HG02840 (cell line): ENCODE data around the gene NTN4.
"Not testable (repeated sequence)": the region's sequence is repeated elsewhere in the genome, so short reads cannot be mapped to it uniquely, and the experiment has no call there.

ENCODE experiments used
- ATAC-seq: cut with Tn5 transposase; IDR thresholded peaks from one replicate; pipeline ENCODE4 v1.9.1; 2021; ENCODE audit warnings: mild to moderate bottlenecking, moderate library complexity, moderate number of reproducible peaks; ENCODE audit not compliant: unreplicated experiment, low FRiP score

NTN4 gene

DNA sequence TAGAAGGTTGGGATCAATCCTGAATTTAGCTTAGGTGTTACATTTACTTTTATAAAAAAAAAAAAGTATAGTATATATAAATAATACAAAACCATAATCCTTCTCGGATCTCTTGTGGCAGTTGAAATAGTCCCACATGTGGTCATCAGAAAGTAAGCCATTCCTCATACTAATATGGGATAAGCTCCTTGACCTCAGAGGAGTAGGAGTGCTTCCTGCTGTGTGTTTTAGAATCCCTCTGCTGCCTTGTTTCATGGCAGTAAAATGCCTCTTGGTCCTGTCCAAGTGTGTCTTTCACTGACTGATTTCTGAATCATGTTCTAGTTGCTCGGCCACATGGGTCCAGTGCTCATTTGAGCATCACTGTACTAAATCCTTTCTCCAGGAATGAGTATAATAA lies 117.0 kb downstream of the NTN4 start:
- no peak for ATAC-seq

DNA sequence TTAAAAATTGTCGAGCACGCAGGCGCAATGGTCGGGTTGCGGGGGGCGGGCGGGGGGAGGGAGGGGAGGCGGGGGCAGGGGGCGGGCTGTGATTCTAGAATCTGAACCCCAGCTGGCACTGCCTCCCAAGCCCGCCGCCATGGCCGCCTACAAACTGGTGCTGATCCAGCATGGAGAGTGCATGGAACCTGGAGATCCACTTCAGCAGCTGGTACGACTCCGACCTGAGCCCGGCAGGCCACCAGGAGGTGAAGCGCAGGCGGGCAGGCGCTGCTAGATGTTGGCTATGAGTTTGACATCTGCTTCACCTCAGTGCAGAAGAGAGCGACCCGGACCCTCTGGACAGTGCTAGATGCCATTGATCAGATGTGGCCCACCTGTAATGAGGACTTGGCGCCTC lies 118.4 kb downstream of the NTN4 start:
- no peak for ATAC-seq

DNA sequence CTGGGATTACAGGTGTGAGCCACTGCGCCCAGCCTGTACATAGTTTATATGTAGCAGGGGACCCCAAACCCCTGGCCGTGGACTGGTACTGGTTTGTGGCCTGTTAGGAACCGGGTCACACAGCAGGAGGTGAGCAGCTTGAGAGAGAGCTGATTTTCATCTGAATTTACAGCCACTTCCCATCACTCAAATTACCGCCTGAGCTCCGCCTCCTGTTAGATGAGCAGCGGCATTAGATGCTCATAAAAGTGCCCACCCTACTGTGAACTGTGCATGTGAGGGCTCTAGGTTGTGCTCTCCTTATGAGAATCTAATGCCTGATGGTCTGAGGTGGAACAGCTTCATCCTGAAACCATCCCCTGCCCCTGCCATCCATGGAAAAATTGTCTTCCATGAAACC lies 119.3 kb downstream of the NTN4 start:
- no peak for ATAC-seq

DNA sequence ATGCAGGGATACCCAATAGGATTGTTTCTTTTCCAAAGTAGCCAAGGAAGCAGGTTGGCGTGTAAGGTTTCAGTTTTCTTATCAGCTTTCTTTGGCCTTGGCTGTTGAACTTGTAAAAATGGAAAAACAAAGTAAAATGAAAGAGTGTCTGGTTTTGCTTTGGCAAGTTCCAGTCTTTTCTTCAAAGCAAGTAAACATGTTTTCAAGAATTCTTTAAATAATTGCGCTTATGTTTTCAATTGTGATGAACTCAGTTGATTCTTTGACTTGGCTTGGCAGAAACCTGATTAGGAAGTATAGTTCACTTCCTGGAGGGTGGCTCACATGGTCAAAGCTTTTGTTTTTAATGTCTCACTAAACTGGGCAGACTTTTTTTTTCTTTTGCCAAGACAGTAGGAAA lies 127.0 kb downstream of the NTN4 start:
- ATAC-seq: no peak

DNA sequence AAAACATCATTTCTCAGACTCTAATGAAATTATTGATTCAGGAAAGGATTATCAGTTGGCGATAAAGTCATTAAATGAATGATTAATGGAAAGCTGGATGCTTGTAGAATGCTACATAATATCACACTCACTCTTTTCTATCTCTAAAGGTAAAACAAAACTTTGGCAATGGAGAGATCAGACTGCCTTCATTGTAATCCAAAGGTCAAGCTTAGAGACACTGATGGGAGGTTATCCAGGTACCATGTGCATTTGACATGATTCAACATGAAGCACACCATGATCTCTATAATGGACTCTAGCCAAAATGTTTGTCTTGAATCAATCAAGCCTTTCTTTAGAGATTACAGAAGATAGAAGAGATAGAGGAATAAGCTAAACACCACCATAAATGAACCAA lies 129.2 kb downstream of the NTN4 start:
- ATAC-seq: no peak

DNA sequence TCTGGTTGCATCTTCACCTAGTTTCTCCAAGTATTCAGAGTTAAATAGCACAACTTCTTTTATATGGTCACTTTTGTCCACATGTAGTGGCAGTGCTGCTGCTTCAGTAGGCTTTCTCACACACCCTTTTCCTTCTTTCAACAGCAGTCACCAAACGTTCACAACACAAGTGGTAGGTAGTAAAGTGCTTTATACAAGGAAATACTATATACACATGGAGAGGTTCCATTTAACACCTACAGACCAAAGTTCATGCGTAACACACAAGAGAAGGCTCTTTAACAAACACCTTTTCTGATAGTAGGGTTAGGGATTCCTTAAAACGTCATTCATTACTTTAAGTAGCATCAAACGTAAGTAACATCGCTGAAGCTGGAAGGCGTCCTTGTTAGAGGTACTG lies 132.2 kb downstream of the NTN4 start:
- ATAC-seq: no peak

DNA sequence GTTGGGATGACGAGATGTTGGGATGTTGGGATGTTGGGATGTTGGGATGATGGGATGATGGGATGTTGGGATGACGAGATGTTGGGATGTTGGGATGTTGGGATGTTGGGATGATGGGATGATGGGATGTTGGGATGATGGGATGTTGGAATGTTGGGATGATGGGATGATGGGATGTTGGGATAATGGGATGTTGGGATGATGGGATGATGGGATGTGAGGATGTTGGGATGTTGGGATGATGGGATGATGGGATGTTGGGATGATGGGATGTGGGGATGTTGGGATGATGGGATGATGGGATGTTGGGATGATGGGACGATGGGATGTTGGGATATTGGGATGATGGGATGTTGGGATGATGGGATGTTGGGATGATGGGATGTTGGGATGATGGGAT lies 135.9 kb downstream of the NTN4 start:
- ATAC-seq: not testable (repeated sequence)

DNA sequence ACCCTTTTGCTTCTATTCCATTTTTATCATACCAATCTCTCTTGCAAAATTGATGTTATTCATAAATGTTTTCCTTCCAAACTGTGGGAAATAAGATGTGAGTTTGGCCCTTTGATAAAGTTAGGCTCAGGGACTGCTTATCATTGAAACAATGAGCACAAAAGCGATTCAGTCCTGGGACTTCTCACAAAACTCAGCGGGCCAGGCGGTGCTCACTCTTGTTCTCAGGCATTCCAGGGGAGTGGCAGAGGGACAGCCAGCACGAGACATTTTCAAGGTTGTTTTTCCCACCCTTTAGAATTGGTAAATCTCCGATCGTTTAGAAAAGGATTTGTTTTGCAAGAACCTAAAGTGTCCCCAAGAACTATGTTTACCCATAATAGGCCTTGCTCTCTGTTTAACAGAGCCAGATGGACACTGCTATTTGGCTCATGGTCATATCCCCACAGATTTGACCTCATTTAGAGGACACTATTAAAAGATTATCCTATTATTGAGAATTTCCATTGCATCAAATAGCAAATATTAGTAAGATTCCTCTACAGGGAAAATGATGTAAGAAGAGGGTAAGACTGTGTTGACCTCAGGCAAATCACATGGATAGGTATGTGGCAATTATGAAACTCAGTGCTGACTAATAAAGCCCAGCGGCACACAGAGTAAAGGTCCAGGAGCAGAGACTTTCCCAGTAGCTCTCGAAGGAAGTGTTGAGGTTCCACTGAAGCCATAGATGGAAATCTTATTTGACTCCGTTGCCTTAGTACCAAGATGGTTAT lies 136.6 kb downstream of the NTN4 start:
- no peak for ATAC-seq

DNA sequence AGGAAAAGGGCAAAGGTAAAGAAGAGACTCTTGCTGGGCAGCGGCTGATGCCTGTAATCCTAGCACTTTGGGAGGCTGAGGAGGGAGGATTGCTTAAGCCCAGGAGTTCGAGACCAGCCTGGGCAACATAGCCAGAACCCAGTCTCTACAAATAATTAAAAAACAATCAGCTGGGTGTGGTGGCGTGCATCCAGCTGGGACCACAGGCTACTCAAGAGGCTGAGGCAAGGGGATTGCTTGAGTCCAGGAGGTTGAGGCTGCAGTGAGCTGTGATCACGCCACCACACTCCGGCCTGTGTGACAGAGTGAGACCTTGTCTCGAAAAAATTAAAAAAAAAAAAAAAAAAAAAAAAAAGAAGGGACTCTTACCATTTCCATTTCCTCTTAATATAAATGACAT lies 138.9 kb downstream of the NTN4 start:
- no peak for ATAC-seq

DNA sequence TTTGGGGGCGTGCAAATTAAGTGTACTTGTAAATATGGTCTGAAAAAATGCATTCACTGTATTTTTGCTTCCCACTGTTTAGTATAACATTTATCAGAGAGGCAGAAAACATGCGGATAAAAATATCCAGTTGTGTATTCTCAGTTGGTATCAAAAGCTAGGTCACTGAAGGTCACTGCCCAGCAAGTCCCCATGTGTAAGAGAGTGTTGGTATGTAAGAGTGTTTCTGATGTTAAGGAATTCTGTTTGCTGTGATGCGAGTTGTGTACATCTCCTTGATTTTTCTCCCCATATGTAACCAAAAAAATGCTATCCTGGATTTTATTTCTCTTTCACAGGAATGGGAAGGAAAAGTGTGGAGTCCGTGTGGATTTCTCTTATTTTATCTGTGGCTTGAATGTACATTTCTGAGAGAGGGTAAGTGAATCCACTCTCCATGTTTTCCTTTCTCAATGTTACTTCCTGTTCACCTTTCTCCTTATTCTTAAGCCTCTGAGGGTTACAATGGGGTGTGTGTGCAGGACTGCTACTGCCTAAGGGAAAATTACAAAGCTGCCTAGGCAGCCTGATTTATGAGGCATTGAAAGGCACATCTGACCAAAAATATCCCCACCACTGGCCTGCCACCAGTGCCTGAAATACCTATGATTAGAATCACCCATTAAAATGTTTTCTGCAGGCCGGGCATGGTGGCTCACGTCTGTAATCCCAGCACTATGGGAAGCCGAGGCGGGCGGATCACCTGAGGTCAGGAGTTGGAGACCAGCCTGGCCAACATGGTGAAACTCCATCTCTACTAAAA lies 141.4 kb downstream of the NTN4 start:
- ATAC-seq: no peak

DNA sequence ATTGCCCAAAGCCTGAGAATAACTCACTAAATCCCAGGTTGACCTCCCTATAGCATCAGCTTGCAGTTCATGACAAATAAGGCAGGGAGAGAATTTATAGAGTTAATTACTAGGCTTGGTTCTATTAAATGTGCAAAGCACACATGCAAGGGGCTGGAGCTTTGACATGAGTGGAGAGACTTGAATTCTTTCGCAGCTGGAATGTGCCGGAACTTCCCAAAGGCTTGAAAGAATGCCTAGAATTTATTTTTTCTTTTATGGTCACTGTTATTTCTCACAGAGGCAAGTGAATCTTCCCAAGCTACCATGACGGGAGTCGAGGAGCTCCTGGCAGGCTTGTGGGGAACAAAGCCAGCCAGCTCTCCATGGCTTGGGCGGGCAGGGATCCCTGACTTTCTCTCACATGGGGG lies 143.8 kb downstream of the NTN4 start:
- ATAC-seq: no peak

DNA sequence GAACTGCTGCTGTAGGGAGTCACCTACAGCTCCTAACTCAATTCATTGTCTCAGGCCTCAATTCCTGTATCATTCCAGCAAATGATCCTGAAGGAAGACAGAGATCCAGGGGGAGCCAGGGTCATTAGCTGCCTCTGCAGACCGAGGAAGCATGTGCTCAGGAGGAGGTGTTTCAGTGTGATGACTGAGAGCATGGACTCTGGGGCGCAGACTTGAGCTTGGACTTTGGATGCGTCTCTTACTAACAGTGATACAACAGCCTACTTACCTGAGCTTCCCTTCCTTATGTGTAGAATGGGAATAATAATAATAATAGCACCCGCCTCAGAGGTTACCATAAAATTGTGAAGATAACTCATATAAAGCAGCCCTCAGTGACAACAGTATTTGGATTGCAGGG lies 147.3 kb downstream of the NTN4 start:
- no peak for ATAC-seq

DNA sequence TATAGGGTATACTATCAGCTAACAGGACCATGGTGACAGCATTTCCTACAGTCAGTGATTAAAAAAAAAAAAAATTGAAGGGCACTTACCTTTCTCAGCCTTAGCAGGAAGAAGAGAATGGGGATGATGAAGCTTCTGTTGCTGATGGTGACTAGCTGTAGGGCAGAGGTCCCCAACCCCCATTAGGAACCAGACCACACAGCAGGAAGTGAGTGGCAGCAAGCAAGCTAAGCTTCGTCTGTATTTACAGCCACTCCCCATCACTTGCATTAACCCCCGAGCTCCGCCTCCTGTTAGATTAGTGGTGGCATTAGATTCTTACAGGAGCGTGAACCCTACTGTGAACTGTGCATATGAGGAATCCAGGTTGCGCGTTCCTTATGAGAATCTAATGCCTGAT lies 148.0 kb downstream of the NTN4 start:
- no peak for ATAC-seq

DNA sequence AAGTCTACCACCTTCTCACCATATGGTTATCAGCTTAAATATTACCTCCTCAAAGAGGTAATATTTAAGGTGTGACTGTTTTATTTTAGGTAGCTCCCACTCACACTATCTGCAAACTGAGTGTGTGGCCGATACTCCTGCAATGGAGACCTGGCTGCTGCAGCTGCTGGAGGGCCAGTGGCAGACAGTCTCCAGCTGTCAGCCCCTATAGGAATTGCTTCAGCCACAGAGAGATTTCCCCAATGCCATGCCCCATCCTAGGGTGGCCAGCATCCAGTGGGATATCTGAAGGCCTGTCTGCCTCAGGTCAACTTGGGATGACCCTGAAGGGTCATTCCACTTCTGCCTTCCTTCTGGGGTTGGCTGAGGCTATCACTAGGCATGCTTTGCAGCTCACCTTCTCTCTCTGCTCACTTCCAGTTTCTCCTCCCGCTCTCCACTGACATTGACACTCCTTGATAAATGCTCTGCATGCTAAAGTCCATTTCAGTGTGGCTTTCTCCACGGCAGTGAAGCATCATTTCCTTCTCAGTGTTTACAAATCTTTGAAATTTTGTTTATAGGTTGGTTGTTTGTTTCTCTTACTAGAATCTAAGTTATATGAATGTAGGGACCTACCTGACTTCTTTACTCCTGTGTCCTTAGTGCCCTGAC lies 149.1 kb downstream of the NTN4 start:
- ATAC-seq: no peak

DNA sequence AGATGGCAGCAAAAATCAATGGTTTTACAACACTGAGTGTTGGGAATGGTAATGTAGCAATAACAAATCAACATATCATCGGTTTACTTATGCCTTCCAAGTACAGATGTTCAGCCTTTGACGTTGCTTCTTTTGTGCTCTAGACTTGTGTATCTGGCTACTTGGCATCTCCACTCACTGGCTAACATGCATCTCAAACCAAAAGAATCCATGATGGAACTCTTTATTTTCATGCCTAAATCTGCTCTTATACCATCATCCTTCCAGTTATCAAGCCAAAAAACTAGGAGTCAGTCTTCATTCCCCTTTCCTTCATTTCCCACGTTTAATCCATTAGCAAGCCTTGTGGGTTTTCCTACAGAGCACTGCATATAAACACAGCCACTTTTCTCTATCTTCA lies 150.0 kb downstream of the NTN4 start:
- no peak for ATAC-seq

DNA sequence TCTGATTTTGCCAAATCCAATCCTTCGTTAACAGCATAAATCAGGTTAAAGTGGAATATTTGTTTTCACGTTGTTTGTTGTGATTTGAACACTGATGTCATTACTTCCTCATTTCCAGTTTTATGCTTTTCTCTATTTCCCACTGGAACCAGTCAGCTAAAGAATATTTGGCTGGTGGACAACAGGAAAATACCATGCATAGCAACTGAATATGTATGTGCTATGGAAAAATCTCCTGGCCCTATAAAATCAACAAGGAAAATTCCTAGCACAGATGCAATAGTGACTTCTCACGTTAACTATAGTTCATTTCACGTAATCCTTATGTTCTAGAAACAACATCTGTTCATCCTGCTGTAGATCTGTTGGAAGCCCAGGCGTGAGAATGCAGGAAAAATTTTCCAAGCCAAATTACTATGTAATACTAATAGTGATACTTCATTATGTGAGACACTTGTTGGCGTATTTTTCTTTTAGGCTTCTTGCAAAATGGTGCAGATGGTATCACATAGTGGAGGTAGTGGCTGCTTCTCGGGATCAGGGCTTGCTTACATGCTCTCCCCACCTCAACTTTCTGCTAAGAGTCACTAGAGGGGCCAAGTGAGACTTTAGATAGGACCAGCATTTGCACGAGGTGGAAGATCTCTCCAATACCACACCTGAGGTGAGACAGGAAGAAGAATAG lies 153.0 kb downstream of the NTN4 start:
- no peak for ATAC-seq

DNA sequence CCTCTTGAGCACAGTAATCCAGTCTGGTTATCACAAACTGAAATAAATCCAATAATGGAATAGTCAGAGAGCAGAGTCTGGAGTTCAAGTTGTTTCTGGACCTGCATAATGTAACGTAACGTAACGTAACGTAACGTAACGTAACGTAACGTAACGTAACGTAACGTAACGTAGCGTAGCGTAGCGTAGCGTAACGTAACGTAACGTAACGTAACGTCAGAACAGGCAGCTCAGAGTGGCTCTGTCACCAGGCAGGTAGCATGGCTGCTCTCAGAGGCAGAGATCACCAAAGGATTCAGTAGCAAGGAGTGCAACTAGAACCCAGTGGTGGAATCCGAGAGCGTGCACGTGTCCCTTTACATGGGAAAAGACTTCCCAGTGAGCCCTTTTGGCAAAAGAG lies 153.6 kb downstream of the NTN4 start:
- no peak for ATAC-seq

DNA sequence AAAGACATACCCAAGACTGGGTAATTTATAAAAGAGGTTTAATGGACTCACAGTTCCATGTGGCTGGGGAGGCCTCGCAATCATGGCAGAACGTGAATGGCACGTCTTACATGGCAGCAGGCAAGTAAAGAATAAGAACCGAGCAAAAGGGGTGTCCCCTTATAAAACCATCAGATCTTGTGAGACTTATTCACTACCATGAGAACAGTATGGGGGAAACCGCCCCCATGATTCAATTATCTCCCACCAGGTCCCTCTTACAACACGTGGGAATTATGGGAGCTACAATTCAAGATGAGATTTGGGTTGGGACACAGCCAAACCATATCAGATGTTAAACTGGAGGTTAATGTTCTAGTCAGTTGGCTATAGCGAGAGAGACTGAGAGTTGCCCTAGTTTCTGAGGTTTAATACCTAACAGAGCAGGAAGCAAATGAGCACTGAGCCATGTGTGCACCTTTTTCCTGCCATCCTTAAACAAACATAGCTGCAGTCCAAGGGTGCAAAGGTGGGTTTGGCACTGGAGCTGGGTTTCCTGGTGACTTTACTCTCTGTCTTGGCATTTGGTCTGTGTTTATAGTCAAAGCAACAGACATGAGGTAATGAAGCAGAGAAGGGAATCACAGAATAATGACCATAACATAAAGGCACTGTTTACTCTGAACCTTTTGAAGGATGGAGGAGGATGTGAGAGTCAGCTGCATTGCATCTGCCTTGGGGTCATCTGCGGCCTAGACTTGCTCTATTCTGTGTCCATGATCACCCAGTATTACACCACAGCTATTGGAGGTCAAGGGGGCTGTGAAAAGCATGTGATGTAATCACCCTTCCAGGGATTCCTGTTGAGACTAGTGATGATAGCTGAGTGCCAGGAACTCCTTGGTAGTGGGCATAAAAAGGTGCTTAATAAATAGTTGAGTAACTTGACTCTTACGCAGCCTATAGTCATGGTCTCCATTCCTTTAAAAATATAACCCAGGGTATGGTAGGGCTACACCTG lies 155.6 kb downstream of the NTN4 start:
- ATAC-seq: no peak

DNA sequence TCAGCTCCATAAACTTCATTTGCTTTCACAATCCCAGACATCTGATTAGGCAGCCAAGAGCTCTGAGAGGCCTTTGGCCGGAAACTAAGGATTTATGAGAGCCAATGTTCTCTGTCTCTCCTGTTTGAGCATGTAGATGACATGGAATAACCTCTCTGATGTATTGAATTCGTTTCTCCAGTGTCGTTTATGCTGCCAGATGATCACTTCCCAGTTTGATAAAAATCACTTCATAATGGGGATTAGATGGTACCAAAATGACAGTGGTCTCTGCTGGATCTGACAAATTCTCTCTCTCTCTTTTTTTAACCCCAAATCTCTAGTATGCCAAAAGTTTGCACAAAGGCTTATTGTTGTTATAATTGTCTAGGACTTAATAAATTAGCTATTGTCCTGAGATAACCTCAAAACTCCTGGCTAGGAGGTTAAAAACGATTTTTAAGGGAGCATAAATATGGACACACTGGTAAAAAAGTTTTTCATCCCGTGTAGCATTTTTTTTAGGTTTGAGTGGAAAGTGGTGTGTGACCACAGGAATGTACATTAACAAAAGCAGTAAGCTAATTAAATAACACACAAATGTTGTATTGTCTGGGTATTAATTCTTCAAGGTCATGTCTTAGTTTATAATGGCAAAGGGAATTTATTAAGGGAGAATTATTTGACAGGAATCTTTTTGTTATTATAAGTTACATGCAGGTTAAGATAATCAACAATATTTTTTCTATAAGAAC lies 156.7 kb downstream of the NTN4 start:
- no peak for ATAC-seq
